ENCODE measurements around the gene CYP4F8.

The CYP4F8 gene

DNA sequence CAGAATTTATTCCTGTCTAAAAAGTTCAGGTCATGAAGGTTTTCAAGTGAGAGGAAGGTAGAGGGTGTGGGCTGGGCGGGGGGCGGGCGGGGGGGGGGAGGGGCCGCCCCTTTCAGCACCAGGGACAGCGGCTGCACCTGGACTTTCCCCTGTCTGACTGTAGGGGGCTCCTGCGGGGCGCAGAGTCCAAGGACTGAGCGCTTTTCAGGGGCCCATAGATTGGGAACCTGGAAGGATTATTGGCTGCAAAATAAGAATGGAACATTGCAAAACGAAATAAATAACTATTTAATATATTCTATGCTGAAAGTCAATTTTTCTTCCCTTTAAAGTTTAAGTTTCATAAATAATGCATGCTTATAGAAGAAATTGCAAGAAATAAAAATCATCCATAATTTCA, 16.8 kb downstream of the CYP4F8 start:
- H3K4me3 ChIP-seq (ENCODE audit: insufficient read depth, low read depth, low read length, poor library complexity, severe bottlenecking) = no peak overlapping the region
- peaks cover 3% of the 10 kb centered on the region for H3K4me1 ChIP-seq (ENCODE audit: control insufficient read depth, insufficient read depth, low read length, poor library complexity, severe bottlenecking)
- DNase-seq = peak in 1 of 3 donors; percentile 12
- no peaks in the 10 kb centered on the region for H3K27me3 ChIP-seq (replicated peaks; ENCODE audit: control insufficient read depth, insufficient read depth, low read length, poor library complexity, severe bottlenecking)
- H3K36me3 ChIP-seq (ENCODE audit: control insufficient read depth, insufficient read depth, low read length) = no peaks in the 10 kb centered on the region
- H3K9me3 ChIP-seq (ENCODE audit: control insufficient read depth, low read length) = no peaks in the 10 kb centered on the region
- no peak overlapping the region for H3K27ac ChIP-seq (ENCODE audit: insufficient read depth, low read length, poor library complexity, severe bottlenecking)

DNA sequence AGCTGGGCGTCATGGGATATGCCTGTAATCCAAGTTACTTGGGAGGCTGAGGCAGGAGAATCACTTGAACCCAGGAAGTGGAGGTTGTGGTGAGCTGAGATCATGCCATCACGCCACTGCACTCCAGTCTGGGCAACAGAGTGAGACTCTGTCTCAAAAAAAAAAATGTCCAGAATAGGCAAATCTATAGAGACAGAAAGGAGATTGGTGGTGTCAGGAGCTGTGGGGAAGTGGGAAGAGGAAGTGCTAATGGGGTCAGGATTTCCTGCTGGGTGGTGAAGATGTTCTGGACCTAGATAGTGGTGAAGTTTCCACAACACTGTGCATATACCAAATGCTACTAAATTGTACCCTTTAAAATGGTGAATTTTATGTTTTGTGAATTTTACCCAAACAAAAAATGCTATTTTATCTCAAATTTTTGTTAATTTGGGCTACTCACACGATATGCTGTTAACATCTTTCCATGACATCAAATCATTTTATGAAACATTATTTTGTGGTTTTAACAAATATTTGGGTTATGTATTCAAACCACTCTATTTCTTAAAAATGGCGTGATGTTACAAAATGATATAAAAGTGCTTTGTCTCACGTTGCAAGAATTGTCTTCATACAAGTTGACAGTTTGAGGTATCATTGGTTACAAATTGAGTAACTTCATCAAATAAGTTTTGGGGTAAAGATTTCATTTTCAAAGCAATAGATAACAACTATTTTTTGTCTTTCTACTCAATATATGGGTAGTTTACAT, 18.2 kb downstream of the CYP4F8 start:
- H3K4me1 ChIP-seq (ENCODE audit: control insufficient read depth, insufficient read depth, low read length, poor library complexity, severe bottlenecking) = peaks cover 3% of the 10 kb centered on the region
- H3K27ac ChIP-seq (ENCODE audit: insufficient read depth, low read length, poor library complexity, severe bottlenecking) = no peak overlapping the region
- H3K4me3 ChIP-seq (ENCODE audit: insufficient read depth, low read depth, low read length, poor library complexity, severe bottlenecking) = no peak overlapping the region
- no peaks in the 10 kb centered on the region for H3K27me3 ChIP-seq (replicated peaks; ENCODE audit: control insufficient read depth, insufficient read depth, low read length, poor library complexity, severe bottlenecking)
- H3K9me3 ChIP-seq (ENCODE audit: control insufficient read depth, low read length) = no peaks in the 10 kb centered on the region
- no peak for DNase-seq
- no peaks in the 10 kb centered on the region for H3K36me3 ChIP-seq (ENCODE audit: control insufficient read depth, insufficient read depth, low read length)

DNA sequence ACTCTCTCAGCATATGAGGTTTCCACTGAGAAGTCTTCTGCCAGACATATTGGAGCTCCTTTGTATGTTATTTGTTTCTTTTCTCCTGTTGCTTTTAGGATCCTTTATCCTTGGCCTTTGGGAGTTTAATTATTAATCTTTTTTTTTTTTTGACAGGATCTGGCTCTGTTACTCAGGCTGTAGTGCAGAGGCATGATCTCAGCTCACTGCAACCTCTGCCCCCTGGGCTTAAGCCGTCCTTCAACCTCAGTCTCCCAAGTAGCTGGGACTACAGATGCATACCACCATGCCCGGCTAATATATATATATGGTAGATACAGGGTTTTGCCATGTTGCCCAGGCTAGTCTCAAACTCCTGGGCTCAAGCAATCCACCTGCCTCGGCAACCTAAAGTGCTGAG, 19.1 kb downstream of the CYP4F8 start:
- H3K4me1 ChIP-seq (ENCODE audit: control insufficient read depth, insufficient read depth, low read length, poor library complexity, severe bottlenecking) = peaks cover under 1% of the 10 kb centered on the region
- no peak overlapping the region for H3K4me3 ChIP-seq (ENCODE audit: insufficient read depth, low read depth, low read length, poor library complexity, severe bottlenecking)
- no peaks in the 10 kb centered on the region for H3K27me3 ChIP-seq (replicated peaks; ENCODE audit: control insufficient read depth, insufficient read depth, low read length, poor library complexity, severe bottlenecking)
- no peak overlapping the region for H3K27ac ChIP-seq (ENCODE audit: insufficient read depth, low read length, poor library complexity, severe bottlenecking)
- no peak for DNase-seq
- no peaks in the 10 kb centered on the region for H3K9me3 ChIP-seq (ENCODE audit: control insufficient read depth, low read length)
- H3K36me3 ChIP-seq (ENCODE audit: control insufficient read depth, insufficient read depth, low read length) = no peaks in the 10 kb centered on the region

DNA sequence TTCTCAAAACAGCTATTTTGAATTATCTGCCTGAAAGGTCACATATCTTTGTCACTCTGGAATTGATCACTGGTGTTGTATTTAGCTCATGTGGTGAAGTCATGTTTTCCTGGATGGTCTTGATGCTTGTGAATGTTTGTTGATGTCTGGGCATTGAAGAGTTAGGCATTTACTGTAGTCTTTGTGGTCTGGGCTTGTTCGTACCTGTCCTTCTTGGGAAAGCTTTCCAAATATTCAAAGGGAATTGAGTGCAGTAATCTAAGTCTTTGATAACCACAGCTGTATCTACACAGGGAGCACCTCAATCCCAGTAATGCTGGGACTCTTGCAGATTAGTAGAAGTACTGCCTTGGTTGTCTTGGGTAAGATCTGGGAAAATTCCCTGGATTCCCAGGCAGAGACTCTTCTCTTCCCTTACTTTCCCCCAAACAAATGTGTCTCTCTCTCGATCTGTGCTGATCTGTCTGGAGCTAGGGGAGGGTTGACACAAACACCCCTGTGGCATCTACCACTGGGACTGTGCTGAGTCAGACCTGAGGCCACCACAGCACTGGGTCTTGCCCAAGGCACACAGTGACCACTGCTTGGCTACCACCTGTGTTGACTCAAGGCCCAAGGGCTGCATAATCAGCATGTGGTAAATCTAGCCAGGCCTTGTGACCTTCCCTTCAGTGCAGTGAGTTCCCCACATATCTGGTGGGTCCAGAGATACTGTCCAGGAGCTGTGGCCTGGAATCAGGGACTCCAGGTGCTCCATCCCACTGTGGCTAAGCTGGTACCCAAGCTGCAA, 20.2 kb downstream of the CYP4F8 start:
- no peaks in the 10 kb centered on the region for H3K36me3 ChIP-seq (ENCODE audit: control insufficient read depth, insufficient read depth, low read length)
- H3K27ac ChIP-seq (ENCODE audit: insufficient read depth, low read length, poor library complexity, severe bottlenecking) = no peak overlapping the region
- no peak for DNase-seq
- H3K27me3 ChIP-seq (replicated peaks; ENCODE audit: control insufficient read depth, insufficient read depth, low read length, poor library complexity, severe bottlenecking) = no peaks in the 10 kb centered on the region
- no peaks in the 10 kb centered on the region for H3K4me1 ChIP-seq (ENCODE audit: control insufficient read depth, insufficient read depth, low read length, poor library complexity, severe bottlenecking)
- H3K4me3 ChIP-seq (ENCODE audit: insufficient read depth, low read depth, low read length, poor library complexity, severe bottlenecking) = no peak overlapping the region
- no peaks in the 10 kb centered on the region for H3K9me3 ChIP-seq (ENCODE audit: control insufficient read depth, low read length)

DNA sequence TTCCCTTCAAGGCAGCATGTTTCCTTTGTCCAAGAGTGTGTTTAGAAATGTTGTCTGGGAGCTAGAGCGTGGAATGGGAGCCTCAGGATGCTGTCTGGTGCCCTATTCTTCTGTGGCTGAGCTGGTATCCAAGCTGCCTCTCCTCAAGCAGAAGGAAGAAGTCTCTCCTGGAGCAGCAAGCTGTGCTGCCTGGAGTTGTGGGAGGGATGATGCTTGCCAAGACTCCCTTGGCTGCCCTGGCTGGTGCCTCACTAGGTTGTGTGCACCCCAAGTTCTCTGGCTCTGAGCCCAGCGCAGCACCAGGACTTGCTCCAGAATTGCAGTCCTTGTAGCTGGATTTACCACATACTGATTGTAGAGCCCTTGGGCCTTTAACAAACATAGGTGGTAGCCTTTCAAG, 21.0 kb downstream of the CYP4F8 start:
- Histone ChIP-seq H3K36me3 (ENCODE audit: control insufficient read depth, insufficient read depth, low read length) (no peaks in the 10 kb centered on the region), H3K4me3 (ENCODE audit: insufficient read depth, low read depth, low read length, poor library complexity, severe bottlenecking) (no peak overlapping the region), H3K27ac (ENCODE audit: insufficient read depth, low read length, poor library complexity, severe bottlenecking) (no peak overlapping the region), H3K9me3 (ENCODE audit: control insufficient read depth, low read length) (no peaks in the 10 kb centered on the region), H3K27me3 (replicated peaks; ENCODE audit: control insufficient read depth, insufficient read depth, low read length, poor library complexity, severe bottlenecking) (no peaks in the 10 kb centered on the region), H3K4me1 (ENCODE audit: control insufficient read depth, insufficient read depth, low read length, poor library complexity, severe bottlenecking) (no peaks in the 10 kb centered on the region)
- no peak for DNase-seq

DNA sequence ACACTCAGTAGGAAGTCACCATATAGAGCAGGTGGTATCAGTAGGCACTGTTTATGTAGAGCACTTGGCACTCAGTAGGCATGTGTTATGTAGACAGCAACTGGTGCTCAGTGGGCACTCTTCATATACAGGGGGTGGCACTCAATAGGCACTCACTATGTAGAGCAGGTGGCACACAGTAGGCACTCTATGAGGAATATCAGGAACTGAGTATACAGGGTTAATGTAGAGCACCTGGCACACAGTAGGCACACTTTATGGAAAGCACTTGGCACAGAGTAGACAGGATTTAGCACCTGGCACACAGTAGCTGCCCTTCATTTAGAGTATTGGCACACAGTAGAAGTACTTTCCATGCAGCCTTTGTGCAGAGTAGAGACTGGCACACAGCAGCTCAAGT, 24.6 kb downstream of the CYP4F8 start:
- H3K9me3 ChIP-seq (ENCODE audit: control insufficient read depth, low read length) = no peaks in the 10 kb centered on the region
- no peaks in the 10 kb centered on the region for H3K4me1 ChIP-seq (ENCODE audit: control insufficient read depth, insufficient read depth, low read length, poor library complexity, severe bottlenecking)
- H3K27ac ChIP-seq (ENCODE audit: insufficient read depth, low read length, poor library complexity, severe bottlenecking) = no peak overlapping the region
- DNase-seq = no peak
- H3K4me3 ChIP-seq (ENCODE audit: insufficient read depth, low read depth, low read length, poor library complexity, severe bottlenecking) = no peak overlapping the region
- no peaks in the 10 kb centered on the region for H3K36me3 ChIP-seq (ENCODE audit: control insufficient read depth, insufficient read depth, low read length)
- H3K27me3 ChIP-seq (replicated peaks; ENCODE audit: control insufficient read depth, insufficient read depth, low read length, poor library complexity, severe bottlenecking) = no peaks in the 10 kb centered on the region

DNA sequence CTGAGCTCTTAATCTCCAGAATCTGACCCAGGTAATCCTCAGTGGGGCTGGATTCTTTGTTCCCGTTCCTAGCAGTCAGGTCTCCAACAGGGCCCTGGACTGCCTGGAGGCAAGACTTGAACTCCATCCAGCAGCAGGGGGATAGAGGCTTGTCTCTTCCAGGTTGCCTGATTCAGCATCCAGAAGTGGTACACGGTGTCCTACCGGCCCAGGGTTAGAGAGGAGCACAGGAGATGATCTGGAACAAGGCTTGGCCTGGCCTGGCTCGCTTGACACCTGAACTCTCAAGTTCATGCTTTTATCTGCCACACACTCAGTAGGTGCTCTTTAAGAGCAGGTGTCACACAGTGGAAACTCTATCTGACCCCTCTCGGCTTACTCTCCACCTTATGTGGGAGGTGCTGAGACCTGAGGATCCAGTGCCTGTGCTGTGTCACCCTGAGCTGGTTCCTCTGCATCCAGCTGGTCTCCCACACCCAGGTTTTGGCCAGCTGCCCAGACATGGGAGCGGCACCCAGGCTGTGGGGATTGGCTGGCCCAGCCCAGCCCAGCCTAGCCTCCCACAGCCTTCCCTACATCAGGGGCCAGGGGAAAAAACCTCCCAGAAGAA, 25.4 kb downstream of the CYP4F8 start, which contains the start of gene CYP4F3:
TSS of gene CYP4F3 (plus strand) at position 604 of the 610 bp plus-strand sequence. CDS start 519 bp downstream, outside the sequence.
- H3K4me1 ChIP-seq (ENCODE audit: control insufficient read depth, insufficient read depth, low read length, poor library complexity, severe bottlenecking) = no peaks in the 10 kb centered on the region
- H3K36me3 ChIP-seq (ENCODE audit: control insufficient read depth, insufficient read depth, low read length) = no peaks in the 10 kb centered on the region
- H3K4me3 ChIP-seq (ENCODE audit: insufficient read depth, low read depth, low read length, poor library complexity, severe bottlenecking) = no peak within 1 kb of the TSS
- no peaks in the 10 kb centered on the region for H3K9me3 ChIP-seq (ENCODE audit: control insufficient read depth, low read length)
- H3K27me3 ChIP-seq (replicated peaks; ENCODE audit: control insufficient read depth, insufficient read depth, low read length, poor library complexity, severe bottlenecking) = no peaks in the 10 kb centered on the region
- DNase-seq = no peak
- no peak within 1 kb of the TSS for H3K27ac ChIP-seq (ENCODE audit: insufficient read depth, low read length, poor library complexity, severe bottlenecking)

DNA sequence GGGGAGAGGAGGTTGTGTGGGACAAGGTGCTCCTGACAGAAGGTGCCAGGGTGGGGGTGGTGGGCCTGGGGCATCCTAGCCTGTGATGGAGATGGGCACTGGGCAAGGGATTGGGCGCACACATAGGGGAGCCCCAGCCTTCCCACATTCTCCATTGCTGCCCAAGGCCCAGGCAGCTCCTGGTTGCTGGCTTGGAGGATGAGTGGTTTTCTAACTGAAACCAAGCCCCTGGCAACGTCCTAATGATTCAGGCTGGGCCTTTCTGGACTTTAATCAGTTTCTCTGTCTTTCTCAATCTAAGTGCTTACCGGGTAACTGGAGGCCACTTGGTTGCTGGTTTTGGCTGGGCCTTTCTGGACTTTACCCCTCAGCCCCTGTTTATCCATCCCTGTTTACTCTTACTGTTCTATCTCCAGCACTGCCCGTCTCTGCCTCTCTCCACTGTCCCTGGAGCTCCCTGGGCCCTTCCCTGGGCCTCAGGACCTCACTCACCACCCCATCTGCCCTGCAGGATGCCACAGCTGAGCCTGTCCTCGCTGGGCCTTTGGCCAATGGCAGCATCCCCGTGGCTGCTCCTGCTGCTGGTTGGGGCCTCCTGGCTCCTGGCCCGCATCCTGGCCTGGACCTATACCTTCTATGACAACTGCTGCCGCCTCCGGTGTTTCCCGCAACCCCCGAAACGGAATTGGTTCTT, 26.0 kb downstream of the CYP4F8 start:
- H3K4me1 ChIP-seq (ENCODE audit: control insufficient read depth, insufficient read depth, low read length, poor library complexity, severe bottlenecking) = no peaks in the 10 kb centered on the region
- H3K36me3 ChIP-seq (ENCODE audit: control insufficient read depth, insufficient read depth, low read length) = no peaks in the 10 kb centered on the region
- DNase-seq = no peak
- no peaks in the 10 kb centered on the region for H3K27me3 ChIP-seq (replicated peaks; ENCODE audit: control insufficient read depth, insufficient read depth, low read length, poor library complexity, severe bottlenecking)
- no peaks in the 10 kb centered on the region for H3K9me3 ChIP-seq (ENCODE audit: control insufficient read depth, low read length)
- H3K27ac ChIP-seq (ENCODE audit: insufficient read depth, low read length, poor library complexity, severe bottlenecking) = no peak overlapping the region
- H3K4me3 ChIP-seq (ENCODE audit: insufficient read depth, low read depth, low read length, poor library complexity, severe bottlenecking) = no peak overlapping the region

DNA sequence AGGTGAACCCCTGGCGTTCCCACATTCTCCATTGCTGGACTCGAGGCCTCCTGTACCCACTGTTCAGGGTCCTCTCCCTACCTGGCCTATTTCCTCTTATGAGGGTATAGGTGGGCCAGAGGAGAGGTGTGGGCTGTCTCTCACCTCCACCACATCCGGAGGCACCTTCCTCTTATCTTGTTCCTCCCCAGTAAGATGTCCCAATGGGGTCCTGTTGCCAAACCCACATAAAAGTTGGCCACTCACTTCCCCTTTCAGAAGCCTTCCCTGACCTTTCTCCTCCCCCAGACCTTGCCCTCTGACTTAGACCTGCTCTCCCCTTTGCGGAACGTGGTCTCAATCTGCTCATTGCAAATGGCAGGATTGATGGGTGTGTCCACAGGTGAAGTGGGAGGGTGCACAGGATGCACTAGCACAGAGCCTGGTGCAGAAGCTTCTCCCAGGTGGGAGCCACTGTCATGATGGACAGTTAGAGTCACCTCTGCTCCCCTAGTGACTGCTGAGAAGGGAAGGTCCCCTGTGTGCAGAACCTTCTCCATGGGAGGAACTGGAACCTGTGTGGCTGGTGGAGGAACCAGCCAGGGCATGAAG, 27.0 kb downstream of the CYP4F8 start:
- no peak overlapping the region for H3K4me3 ChIP-seq (ENCODE audit: insufficient read depth, low read depth, low read length, poor library complexity, severe bottlenecking)
- H3K36me3 ChIP-seq (ENCODE audit: control insufficient read depth, insufficient read depth, low read length) = no peaks in the 10 kb centered on the region
- DNase-seq = no peak
- no peaks in the 10 kb centered on the region for H3K4me1 ChIP-seq (ENCODE audit: control insufficient read depth, insufficient read depth, low read length, poor library complexity, severe bottlenecking)
- H3K27me3 ChIP-seq (replicated peaks; ENCODE audit: control insufficient read depth, insufficient read depth, low read length, poor library complexity, severe bottlenecking) = no peaks in the 10 kb centered on the region
- H3K27ac ChIP-seq (ENCODE audit: insufficient read depth, low read length, poor library complexity, severe bottlenecking) = no peak overlapping the region
- H3K9me3 ChIP-seq (ENCODE audit: control insufficient read depth, low read length) = no peaks in the 10 kb centered on the region
